ENCODE measurements around the gene BRAT1. TPM values are rescaled to one million over a fixed set of nuclear protein-coding genes. Genes with fewer than 3 reads are reported as not detected.

The BRAT1 gene
- total RNA-seq, 1 donor from 2014 or later: 14.8 TPM

GRCh38 chr7:2520131-2520760 lies 35.1 kb downstream of the BRAT1 start:
- ATAC-seq: no peak
- intact Hi-C loops (cut with DNase I): loop anchor here (5.0 kb wide), 1 partner anchor 43 kb away; the partner anchor contains the start of gene GRIFIN

GRCh38 chr7:2519119-2519930 lies 36.0 kb downstream of the BRAT1 start, which contains the start of gene LFNG:
LFNG (plus strand) TSS chr7:2519774; CDS start chr7:2519862, 88 bp downstream.
- ATAC-seq (peak; percentile 92), DNase-seq (ENCODE audit: missing footprints) (peak; percentile 94)
- intact Hi-C loops (cut with DNase I): loop anchor here (2.0 kb wide), 1 partner anchor 29 kb away; no protein-coding TSS in a partner anchor

More at GRCh38 chr7:2520131-2520760, 35.1 kb downstream of the BRAT1 start:
- no peak for DNase-seq (ENCODE audit: missing footprints)

- no peak for DNase-seq (ENCODE audit: missing footprints)
- intact Hi-C loops (cut with DNase I): loop anchor here (2.0 kb wide), 1 partner anchor 28 kb away; no protein-coding TSS in a partner anchor
- no peak for ATAC-seq
Observed at GRCh38 chr7:2518737-2519118, 36.6 kb downstream of the BRAT1 start.

- no peak for DNase-seq (ENCODE audit: missing footprints)
- intact Hi-C loops (cut with DNase I): loop anchor here (2.0 kb wide), 1 partner anchor 27 kb away; no protein-coding TSS in a partner anchor
- no peak for ATAC-seq
Observed at GRCh38 chr7:2517678-2518507, 37.4 kb downstream of the BRAT1 start.

GRCh38 chr7:2517026-2517425 lies 38.3 kb downstream of the BRAT1 start:
- intact Hi-C loops (cut with DNase I): no loop called here
- ATAC-seq: no peak

GRCh38 chr7:2516194-2516555 lies 39.1 kb downstream of the BRAT1 start:
- DNase-seq (ENCODE audit: missing footprints) (no peak), ATAC-seq (no peak)
- intact Hi-C loops (cut with DNase I): no loop called here

More at GRCh38 chr7:2517026-2517425, 38.3 kb downstream of the BRAT1 start:
- DNase-seq (ENCODE audit: missing footprints): no peak

GRCh38 chr7:2515424-2516193 lies 39.7 kb downstream of the BRAT1 start:
- intact Hi-C loops (cut with DNase I): no loop called here
- no peak for DNase-seq (ENCODE audit: missing footprints)

GRCh38 chr7:2514473-2515423 lies 40.6 kb downstream of the BRAT1 start:
- ATAC-seq (no peak), DNase-seq (ENCODE audit: missing footprints) (no peak)
- intact Hi-C loops (cut with DNase I): no loop called here

More at GRCh38 chr7:2515424-2516193, 39.7 kb downstream of the BRAT1 start:
- no peak for ATAC-seq

- ATAC-seq (no peak), DNase-seq (ENCODE audit: missing footprints) (no peak)
- intact Hi-C loops (cut with DNase I): no loop called here
Observed at GRCh38 chr7:2513702-2514101, 41.6 kb downstream of the BRAT1 start.

GRCh38 chr7:2512713-2513112 lies 42.6 kb downstream of the BRAT1 start:
- ATAC-seq (no peak), DNase-seq (ENCODE audit: missing footprints) (no peak)
- intact Hi-C loops (cut with DNase I): no loop called here

GRCh38 chr7:2512179-2512661 lies 43.1 kb downstream of the BRAT1 start:
- peak; percentile 40 for ATAC-seq
- DNase-seq (ENCODE audit: missing footprints): no peak
- intact Hi-C loops (cut with DNase I): no loop called here

- DNase-seq (ENCODE audit: missing footprints): no peak
- intact Hi-C loops (cut with DNase I): no loop called here
- no peak for ATAC-seq
Observed at GRCh38 chr7:2511769-2512168, 43.6 kb downstream of the BRAT1 start.

- intact Hi-C loops (cut with DNase I): no loop called here
- ATAC-seq (peak; percentile 17), DNase-seq (ENCODE audit: missing footprints) (no peak)
Observed at GRCh38 chr7:2510909-2511768, 44.2 kb downstream of the BRAT1 start.

GRCh38 chr7:2510130-2510776 lies 45.1 kb downstream of the BRAT1 start:
- intact Hi-C loops (cut with DNase I): no loop called here
- DNase-seq (ENCODE audit: missing footprints) (no peak), ATAC-seq (no peak)

GRCh38 chr7:2509298-2509906 lies 45.9 kb downstream of the BRAT1 start:
- no peak for DNase-seq (ENCODE audit: missing footprints)
- no peak for ATAC-seq
- intact Hi-C loops (cut with DNase I): no loop called here

Measured in Right ventricle myocardium inferior (tissue), 1 donor.